GM12878 (cell line): ENCODE measurements around the gene ARHGAP26. TPM values are rescaled to one million over a fixed set of nuclear protein-coding genes. Genes with fewer than 3 reads are reported as not detected.
A peak's percentile ranks its signal among the peaks of the same experiment; 100 is the strongest.

Source experiments
- ATF2 ChIP-seq: IDR thresholded peaks from 2 replicates; pipeline ENCODE4 v1.6.1; 2012; ENCODE audit warnings: low read length, inconsistent platforms
- BRCA1 ChIP-seq: IDR thresholded peaks from 2 replicates; pipeline ENCODE4 v1.6.1; 2011; ENCODE audit warnings: low read depth, low read length, improper control_type of control experiment
- CHD2 ChIP-seq: IDR thresholded peaks from 2 replicates; pipeline ENCODE4 v1.6.1; 2011; ENCODE audit warnings: low read depth, low read length, improper control_type of control experiment, borderline replicate concordance
- E4F1 ChIP-seq: fragments of 450-650 bp; IDR thresholded peaks from 2 replicates; pipeline ENCODE4 v1.6.1; 2018; ENCODE audit warnings: borderline replicate concordance, mild to moderate bottlenecking; ENCODE audit not compliant: partially characterized antibody
- ELK1 ChIP-seq: IDR thresholded peaks from 2 replicates; pipeline ENCODE4 v1.6.1; 2012; ENCODE audit warnings: low read depth, low read length, improper control_type of control experiment
- FOXK2 ChIP-seq: fragments of 450-650 bp; IDR thresholded peaks from 2 replicates; pipeline ENCODE4 v1.6.1; 2017; ENCODE audit warnings: mild to moderate bottlenecking, moderate library complexity
- IRF4 ChIP-seq: IDR thresholded peaks from 2 replicates; pipeline ENCODE4 v1.6.1; 2011; ENCODE audit warnings: low read depth, low read length
- KAT2A ChIP-seq: conservative IDR thresholded peaks from 2 replicates; pipeline ENCODE4 v1.6.1; 2011; ENCODE audit warnings: low read depth, low read length; ENCODE audit not compliant: control insufficient read depth
- LARP7 ChIP-seq: fragments of 450-650 bp; IDR thresholded peaks from 2 replicates; pipeline ENCODE4 v1.6.1; 2017; ENCODE audit warnings: mild to moderate bottlenecking
- MXI1 ChIP-seq: fragments of 150-350 bp; IDR thresholded peaks from 2 replicates; pipeline ENCODE4 v1.6.1; 2011; ENCODE audit warnings: low read depth, mild to moderate bottlenecking, inconsistent platforms, low read length, improper control_type of control experiment
- NFIC ChIP-seq: IDR thresholded peaks from 2 replicates; pipeline ENCODE4 v1.6.1; 2012; ENCODE audit warnings: low read depth, mild to moderate bottlenecking, inconsistent platforms, low read length, moderate library complexity
- NFYA ChIP-seq: IDR thresholded peaks from 2 replicates; pipeline ENCODE4 v1.6.1; 2011; ENCODE audit warnings: low read depth, mild to moderate bottlenecking, low read length, improper control_type of control experiment, borderline replicate concordance
- NR2C2 ChIP-seq: IDR thresholded peaks from 2 replicates; pipeline ENCODE4 v1.6.1; 2011; ENCODE audit warnings: borderline replicate concordance, low read depth; ENCODE audit not compliant: control insufficient read depth, insufficient read length
- PML ChIP-seq: IDR thresholded peaks from 2 replicates; pipeline ENCODE4 v1.6.1; 2012; ENCODE audit warnings: low read length, inconsistent platforms
- RAD21 ChIP-seq: IDR thresholded peaks from 2 replicates; pipeline ENCODE4 v1.6.1; 2011; ENCODE audit warnings: mild to moderate bottlenecking, low read depth, low read length, moderate library complexity; ENCODE audit not compliant: insufficient read depth
- RELA ChIP-seq: fragments of 450-650 bp; IDR thresholded peaks from 2 replicates; pipeline ENCODE4 v1.8.0; 2014; ENCODE audit warnings: borderline replicate concordance; ENCODE audit not compliant: partially characterized antibody
- REST ChIP-seq: IDR thresholded peaks from 2 replicates; pipeline ENCODE4 v1.6.1; 2012; ENCODE audit warnings: mild to moderate bottlenecking, low read depth, low read length
- SP1 ChIP-seq: IDR thresholded peaks from one replicate; pipeline ENCODE4 v1.6.1; 2011; ENCODE audit warnings: low read depth, low read length
- ZBED1 ChIP-seq: IDR thresholded peaks from 2 replicates; pipeline ENCODE4 v1.6.1; 2016; ENCODE audit warnings: borderline replicate concordance
- ZBTB4 ChIP-seq: fragments of 450-650 bp; formaldehyde crosslinking; IDR thresholded peaks from 2 replicates; pipeline ENCODE4 v1.4.0; 2022; ENCODE audit warnings: mild to moderate bottlenecking, moderate library complexity
- polyA plus RNA-seq, 11 experiments: library from polyadenylated mRNA; depleted of rRNA in 4 of 11; unstranded in 6 of 11; stranded (reverse) in 5 of 11; fragments of >200 nt; fragmentation: Nextera tagmentation in 4 of 11; fragmentation: Illumina TruSeq in 1 of 11; extraction: Ambion mirVana in 4 of 11; extraction: Trizol in 1 of 11; gene quantifications; 1 replicate in 1 of 11; 2 replicates in 10 of 11; pipeline versions ENCODE4 v1.2.1 to v1.2.3, GENCODE V29; 2011 to 2016; ENCODE audit warnings: inconsistent platforms in 2 of 11, missing spikeins in 2 of 11, low read depth in 1 of 11
- total RNA-seq, 4 experiments: library from RNA; depleted of rRNA in 3 of 4; stranded (reverse); fragments of >200 nt in 3 of 4; fragmentation: Illumina TruSeq in 1 of 4; extraction: Trizol in 1 of 4; gene quantifications; 2 replicates each; pipeline versions ENCODE4 v1.2.1 to v1.2.3, GENCODE V29; 2013 to 2021

ARHGAP26 gene
- total and polyA plus RNA-seq, 10 of the 15 experiments (the other 5 are each of a cell fraction or from before 2014, with no cell fraction given): 9.4 to 41.5 (median 19.3) TPM

- TF ChIP-seq E4F1 (no peak), ZBED1 (no peak), NR2C2 (no peak), RAD21 (peak; percentile 43), MXI1 (no peak), SP1 (no peak), PML (no peak), NFIC (no peak; the same call in 1 of the 2 replicates), ATF2 (no peak), NFYA (no peak), CHD2 (no peak), LARP7 (no peak), IRF4 (no peak), FOXK2 (no peak), KAT2A (no peak), ZBTB4 (no peak), BRCA1 (no peak), REST (no peak), ELK1 (no peak), RELA (no peak)
These were observed 323.9 kb downstream of the ARHGAP26 start (continued) for GRCh38 chr5:143094087-143094521.
